ENCODE measurements around the gene HCFC1.

The HCFC1 gene

DNA sequence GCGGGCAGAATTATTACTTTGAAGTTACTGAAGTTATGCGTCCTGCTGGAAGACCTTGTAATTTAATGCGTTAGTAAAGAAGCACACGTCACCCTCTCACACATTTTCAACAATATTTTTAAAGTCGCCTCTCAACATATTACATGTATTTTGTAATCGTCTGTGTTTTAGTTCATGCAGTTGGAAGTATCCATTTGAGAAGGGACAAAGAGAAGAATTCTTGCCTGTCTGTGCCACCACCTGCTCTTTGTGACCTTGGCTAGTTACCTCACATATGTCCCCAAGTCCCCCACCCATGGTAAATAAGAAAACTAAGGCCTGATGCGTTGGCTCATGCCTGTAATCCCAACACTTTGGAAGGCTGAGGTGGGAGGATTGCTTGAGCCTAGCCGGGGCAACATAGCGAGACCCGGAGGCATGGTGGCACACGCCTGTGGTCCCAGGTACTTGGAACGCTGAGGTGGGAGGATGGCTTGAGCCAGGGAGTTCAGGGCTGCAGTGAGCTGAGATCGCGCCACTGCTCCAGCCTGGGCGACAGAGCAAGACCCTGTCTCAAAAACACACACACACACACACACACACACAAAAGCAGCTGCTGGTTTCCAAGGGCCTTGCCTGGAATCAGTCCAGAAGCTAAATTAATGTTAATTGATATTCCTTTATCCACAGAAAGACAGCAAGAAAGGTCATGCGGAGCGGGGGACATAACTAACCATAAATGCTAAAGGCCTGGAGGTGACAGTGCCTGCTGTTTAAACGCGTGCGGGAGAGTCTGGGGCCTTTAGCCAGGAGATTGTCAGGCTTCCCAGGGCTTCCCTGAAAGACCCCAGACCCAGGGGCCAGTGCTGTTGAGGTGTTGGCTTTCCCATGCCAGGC lies 1.7 kb upstream of the HCFC1 start:
- no peak for DNase-seq (ENCODE audit: low read depth)

DNA sequence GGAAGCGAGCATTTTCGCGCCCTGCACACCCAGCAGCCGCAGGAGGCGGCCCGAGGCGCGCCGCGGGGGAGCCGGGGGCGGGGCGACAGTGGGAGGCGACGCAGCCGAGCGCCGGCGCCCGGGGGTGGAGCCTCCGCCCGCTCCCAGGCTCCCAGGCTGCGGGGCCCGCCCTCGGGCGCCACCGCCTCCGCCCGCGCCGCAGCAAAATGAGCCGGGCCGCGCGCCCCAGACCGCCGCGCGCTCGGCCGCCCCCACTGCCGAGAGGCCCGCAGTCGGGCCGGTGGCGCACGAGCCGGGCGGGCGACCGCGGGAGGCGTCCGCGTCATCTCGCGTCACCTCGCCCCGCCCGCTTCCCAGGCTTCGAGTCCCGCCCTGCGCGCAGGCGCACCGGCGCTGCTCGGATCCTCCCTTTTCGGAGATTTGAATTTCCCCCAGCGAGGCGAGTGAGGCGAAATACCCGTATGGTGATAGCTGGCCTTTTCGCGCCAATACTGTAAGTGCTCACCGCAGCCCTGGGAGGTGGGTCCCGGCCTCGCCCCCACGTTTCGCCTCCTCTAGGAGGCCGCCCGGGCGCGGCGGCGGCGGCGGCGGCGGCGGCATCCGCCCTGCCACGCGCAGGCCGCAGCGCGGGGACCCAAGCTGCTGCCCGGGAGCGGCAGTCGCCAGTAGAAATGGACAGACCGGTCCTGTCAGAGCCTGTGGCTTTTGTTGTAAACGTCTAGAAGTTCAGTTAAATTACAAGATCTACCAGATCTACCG lies 929 bp upstream of the HCFC1 start, which contains the start of gene TMEM187:
TSS of gene TMEM187 (plus strand) at position 387 of the 759 bp plus-strand sequence. CDS start 9,309 bp downstream, outside the sequence.
- DNase-seq (ENCODE audit: low read depth): peak; percentile 85

DNA sequence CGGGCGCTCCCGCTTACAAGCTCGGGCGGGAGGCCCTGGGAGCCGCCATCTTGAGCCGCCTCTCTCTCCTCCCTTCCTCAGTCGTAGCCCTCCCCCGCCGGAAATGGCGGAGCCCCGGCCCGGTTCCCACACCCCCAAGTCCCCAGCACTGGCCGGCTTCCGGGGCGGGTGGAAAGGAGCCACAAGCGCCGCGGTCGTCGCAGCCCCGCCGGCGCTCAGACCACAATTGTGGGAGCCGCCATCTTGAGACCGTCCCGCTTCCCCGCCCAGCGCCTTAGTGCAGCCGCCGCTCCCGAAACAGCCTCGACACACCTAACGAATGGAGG lies 531 bp downstream of the HCFC1 start:
- DNase-seq (ENCODE audit: low read depth): peak; percentile 88

DNA sequence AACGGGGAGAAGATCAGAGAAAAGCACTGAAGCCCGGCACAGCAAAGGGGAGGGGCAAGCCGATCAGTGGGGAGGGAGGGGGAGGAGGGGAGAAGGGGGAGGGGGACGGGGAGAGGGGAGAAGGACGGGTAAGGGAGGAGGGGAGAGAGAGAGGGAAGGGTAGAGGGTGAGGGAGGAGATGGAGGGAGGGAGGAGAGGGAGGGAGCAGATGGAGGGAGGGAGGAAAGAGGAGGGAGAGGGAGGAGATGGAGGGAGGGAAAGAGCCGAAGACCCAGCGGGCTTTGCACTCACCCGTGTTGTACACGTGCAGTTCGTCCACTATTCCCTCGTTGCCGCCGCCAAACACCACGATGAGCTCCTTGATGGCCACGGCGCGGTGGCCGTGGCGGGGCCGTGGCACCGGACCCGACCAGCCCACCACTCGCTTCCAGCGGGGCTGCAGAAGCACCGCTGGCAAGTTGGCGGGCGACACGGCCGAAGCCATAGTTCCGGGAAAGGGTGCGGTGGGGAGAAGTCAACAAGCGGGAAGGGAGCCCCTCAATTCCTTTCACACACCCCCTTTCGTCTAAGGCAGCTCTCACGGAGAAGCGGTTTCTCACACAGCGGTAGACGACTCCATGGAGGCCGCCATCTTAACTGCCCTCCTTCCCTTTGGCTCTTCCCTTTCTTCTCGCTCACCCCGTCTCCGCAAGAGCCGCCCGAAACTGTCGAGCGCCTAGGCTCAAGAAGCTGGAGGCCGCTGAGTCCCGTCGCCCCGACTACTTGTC lies 1.1 kb downstream of the HCFC1 start:
- DNase-seq (ENCODE audit: low read depth): no peak

DNA sequence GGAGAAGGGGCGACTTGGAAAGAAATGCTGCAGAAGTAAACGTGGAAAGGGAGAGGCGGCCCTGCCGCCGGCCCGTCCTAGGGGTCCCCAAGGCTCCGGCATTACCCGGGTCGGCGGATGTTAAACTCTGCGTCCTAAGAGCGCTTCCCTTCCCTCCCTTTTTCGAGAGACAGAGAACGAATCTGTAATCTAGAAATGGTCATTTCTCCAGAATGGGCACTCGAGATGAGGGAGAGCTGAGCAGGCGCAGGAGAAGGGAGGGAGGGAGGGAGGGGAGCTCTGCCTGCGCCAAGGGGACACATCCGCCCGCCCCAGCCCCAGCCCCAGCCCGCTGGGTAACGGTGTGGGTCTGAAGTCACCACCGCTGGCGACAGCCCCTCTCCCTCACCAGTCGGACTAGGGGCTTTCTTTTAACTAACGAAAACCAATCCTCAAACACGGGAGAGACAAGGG lies 1.7 kb downstream of the HCFC1 start:
- DNase-seq (ENCODE audit: low read depth): no peak

DNA sequence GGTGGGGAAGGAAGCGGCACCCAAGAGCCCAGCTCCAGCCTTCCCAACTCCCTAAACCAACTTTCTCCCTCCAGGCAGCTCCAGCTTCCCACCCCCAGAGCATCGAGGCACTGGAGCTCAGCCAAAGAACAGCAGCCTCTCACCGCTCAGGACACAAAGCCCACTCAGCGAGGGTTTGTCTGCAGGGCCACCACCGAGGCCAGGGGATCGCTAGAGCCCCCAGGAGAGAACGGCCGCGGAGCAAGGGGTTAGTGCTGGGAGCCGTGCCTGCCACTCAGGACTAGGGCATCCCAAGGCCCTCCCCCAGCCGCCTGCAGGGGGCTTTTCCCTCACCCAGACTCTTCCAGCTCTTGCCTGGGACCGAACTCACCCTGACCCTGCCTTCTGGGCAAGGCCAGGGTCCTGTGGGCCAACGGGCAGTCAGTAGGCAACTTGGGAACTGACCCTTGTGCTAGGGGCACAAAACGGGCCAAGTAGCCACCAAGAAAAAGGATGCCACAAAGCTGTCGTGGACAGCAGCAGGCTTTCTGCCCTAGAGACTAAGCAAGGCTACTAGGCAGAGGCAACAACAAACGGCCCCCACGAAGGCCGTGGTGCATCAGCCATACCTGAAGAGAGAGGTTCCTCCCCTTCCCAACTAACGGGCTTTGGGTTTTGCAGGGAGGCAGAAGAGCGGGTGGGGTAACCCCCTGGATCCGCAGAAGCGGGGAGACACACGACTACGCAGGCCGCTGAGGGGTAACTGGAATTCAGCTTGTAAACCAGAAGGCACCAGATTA lies 2.3 kb downstream of the HCFC1 start:
- no peak for DNase-seq (ENCODE audit: low read depth)

DNA sequence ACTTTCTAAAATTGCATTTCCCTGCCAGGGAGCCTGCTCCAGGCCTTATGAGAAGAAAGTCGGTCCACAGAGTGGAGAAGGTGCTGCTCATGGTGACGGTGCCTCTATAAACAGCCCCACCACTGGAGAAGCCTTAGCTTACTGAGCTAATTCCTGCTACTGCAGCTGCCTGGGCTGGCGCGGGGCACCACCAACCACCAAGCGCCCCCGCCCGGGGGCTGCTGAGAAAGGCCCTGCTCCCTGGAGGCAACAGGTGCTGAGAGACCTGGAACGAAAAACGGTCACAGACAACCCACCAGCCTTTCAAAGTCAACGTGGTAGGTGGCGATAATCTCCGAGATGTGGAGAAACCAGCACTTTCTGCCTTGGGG lies 2.9 kb downstream of the HCFC1 start:
- DNase-seq (ENCODE audit: low read depth): no peak

DNA sequence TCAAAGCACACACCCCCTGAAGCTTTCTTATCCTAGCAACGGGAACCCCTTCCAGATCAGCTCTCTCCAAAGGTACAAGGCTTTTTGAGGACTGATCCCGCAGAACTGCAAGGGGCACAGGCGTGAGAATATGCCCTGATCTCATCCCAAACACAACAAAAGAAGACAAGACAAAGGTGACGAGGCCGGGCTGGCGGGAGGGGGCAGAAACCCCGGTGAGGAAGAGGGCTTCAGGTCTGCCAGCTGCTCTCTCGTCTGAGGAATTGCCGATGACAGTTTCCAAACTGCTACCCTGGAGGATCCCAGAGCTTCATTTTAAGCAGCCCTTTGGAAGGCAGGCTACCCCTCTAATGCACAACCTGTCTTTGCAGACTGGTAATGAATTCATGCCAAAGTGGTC lies 3.4 kb downstream of the HCFC1 start:
- no peak for DNase-seq (ENCODE audit: low read depth)

DNA sequence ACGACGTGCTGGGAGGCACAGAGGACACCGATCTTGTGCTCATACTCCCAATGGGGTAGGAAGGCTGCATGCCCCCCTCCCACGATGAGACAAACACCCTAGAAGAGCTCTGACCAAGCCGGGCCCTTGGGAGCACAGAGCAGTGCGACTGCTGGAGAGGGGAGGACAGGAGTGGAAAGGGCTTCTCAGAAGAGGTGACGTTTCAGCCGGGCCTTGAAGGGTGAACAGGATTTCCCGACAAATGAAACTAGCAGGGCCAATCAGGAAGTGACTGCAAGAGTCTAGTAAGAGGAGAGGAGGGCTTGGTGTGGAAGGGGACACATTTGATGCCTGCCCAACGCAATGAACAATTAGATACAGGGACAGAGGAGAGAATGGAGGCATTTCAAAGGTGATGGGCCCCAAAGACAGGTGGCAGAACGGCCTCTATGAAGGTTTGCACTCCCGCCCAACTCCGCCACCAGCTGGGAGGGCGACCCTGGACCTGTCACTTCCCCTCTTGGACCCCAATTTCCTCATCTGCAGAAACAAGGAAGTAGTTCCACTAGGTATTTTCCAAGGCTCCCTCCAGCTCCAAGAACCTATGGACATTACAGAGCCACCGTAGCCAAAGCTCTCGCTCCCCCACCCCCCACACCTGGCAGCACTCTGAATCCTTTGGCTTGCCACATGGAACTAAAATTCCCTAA lies 3.9 kb downstream of the HCFC1 start:
- DNase-seq (ENCODE audit: low read depth): no peak

DNA sequence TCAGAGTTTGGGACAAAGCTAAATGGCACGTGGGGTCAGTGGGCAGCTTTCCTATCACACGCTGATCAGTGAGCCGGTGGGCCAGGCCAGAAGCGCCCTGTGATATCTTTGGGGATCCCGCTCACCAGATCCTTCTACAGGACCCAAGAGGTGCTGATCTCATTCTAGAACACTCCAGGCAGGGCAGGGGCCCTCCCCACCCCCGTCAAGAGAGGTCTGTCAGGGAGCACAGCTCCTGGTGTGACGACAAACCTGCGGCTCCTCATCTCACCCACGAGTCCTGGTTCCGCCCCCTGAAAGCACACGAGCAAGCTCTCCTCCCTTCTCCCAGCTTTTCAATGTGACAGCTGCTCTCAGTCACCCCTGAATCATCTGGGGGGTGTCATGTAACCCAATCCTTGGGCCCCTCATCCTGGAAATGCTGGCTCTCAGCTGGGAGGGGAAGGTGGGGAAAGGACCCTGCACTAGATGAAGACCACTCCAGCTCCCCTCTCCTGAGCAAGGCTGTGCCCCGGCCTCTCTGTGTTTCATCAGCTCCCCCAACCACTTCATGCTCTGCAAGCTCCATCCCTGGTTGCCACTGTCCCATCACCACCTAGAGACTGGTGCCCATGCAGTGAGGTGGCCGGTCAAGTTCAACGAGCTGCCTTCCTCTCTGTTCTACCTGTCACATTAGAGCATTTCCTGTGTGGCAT lies 4.6 kb downstream of the HCFC1 start:
- DNase-seq (ENCODE audit: low read depth): no peak

DNA sequence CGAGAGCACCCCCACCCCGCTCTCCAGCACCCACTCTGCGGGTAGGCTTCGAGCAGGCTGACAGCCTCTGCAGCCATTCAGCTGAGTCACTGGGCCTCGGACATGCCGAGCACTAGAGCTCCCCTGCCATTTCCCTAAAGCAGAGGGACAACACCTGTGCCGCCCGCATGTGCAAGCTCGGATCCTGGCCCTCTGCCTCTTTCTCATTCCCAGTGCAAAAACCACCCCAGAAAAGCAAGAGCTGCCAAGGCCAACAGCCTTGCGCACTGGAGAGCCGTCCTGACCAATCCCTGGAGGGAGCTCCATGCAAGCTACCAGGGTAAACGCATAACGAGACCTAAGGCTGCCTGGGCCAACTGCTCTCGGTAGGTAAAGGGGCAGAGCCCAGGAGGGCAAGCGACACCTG lies 5.3 kb downstream of the HCFC1 start:
- DNase-seq (ENCODE audit: low read depth): no peak

DNA sequence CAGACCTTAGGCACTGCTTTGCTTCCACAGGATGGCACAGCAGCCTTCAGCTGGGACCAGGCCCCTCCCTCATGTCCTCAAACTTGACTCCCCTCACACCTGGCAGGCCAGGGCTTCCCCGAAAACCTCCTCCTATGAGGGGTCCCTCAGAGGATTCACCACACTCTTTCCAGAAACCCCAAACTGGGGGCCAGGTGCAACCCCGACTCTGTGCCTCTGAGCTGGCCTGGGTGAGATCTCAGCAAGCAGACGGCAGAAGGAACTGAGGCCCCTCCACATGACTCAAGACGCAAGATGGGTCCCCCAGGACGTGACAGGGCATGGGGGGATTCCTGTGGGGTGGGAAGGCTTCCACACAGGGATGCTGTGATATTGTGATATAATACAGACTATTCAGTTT lies 6.2 kb downstream of the HCFC1 start:
- DNase-seq (ENCODE audit: low read depth): no peak

DNA sequence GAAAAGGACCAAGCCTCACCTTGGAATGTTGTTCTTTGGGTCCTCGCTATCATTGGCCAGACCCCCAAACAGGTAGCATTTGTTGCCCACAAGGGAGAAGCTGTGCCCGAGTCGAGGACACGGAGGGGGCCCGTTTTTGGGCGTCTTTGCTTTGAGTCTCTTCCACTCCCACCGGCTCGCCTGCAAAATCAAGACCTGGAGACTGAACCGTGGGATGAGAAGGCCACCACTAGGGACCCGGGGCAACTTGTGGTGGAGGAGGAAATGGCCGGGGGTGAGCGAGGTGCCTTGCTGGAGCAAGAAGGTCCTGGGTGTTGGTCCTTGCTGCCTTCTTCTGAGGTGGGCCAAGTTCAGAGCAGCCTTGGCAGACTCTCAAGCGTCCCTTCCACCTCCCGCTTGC lies 7.5 kb downstream of the HCFC1 start:
- DNase-seq (ENCODE audit: low read depth): no peak

DNA sequence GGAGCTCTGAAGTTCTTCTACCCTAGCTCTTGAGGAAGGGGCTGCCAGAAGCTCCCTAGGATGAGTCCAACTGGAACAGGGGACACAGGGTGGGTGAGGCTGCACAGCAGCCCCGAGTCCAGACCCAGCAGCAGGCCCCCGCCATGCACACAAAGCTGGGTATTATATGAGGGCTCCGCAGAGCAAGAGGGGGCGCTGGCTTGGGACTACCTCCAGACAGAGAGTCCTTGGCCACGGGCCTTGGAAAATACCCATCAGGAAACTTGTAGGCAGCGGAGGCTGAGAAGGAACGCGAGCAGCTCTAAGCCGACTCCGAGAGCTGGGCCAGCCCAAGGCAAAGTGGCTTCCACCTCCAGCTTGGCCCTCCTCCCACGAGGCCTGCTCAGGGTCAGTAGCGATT lies 8.1 kb downstream of the HCFC1 start:
- no peak for DNase-seq (ENCODE audit: low read depth)

DNA sequence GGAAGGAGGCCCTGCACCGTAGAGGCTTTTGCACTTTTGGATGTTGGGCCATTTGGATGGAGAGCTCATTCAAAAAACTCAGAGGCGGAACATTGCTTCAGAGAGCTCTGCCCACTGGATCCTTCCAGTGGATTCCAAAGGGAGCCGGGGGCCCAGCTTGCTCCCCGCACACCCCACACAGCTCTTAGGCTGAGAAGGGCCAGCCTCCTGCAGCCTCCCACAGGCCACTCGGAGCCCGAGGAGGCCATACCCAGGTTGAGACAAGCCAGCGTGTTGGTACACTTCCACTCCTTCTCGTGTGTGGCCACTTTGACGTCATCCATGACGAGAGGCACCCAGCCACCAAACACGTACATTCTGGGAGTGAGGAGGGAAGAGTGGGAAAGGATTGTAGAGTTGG lies 10.3 kb downstream of the HCFC1 start:
- no peak for DNase-seq (ENCODE audit: low read depth)

DNA sequence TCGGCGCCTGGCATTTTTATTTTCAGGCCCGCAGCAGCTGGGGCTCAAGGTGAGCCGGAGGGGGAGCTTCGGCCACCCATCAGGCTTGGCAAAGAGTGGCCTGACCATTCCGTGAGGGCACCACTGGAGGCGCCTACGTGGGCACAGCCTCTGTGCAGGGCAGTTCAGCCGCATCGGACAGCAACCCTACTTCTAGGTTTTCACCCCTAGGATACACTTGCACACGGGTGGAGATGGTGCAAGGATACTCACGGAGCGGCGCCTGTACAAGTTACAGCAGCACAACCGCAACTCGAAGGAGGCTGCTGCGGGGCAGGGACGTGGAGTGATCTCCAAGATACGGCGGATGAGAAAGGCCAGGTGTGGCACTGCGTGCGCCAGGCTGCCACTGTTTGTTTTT lies 10.8 kb downstream of the HCFC1 start:
- no peak for DNase-seq (ENCODE audit: low read depth)

DNA sequence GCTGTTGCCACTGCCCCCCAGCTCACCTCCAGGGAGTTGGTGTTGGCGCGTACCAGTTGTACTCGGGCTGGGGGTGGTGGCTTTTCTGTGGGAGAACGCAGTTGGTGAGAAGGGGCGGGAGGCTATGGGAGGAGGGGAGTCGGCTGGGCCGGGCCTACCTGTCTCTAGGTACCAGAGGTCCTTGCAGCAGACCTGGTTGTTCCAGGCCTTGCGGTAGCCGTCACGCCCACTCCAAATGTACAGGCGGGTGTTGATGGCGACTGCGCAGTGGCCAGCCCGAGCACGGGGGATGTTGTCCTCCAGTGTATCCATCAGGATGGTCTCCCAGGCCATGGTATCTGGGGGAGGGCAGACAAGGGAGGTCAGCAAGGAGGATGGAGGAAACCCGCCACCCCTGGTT lies 11.5 kb downstream of the HCFC1 start:
- no peak for DNase-seq (ENCODE audit: low read depth)

DNA sequence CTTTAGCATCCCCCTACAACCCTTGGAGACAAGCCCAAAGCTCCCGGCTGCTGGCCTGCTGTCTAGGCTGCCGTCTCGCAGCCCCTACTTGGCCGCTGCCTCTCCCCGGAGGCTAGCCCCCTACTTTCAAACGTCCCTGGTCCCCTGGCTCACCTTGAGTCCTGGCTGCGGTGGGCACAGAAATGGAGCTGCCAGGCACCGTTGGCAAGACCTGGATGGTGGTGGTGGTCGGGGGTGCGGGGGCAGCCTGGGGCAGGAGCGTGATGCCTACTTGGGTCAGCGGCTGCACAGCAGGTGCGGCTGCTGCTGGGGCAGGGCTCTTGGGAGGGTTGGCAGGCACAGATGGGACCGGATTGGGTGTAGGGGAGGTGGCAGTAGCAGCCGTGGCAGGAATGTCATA lies 12.0 kb downstream of the HCFC1 start:
- no peak for DNase-seq (ENCODE audit: low read depth)

DNA sequence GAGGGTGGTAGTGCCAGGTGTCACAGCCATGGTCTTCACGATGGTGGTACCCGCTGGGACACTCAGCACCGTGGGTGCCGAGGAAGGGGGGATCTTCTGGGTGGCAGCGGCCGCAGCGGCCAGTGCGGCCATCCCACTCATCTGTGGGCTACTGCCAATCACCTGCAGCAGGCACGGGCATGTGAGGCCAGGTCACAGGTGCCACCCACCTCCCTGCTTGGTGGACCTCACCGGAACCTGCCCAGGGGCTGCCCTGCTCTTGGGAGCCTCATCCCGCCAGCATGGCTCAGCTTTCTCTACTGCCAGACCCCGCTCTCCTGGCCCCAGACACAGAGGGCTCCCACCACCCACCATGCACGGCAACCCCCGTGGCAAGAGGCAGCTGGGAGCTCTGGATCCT lies 13.0 kb downstream of the HCFC1 start:
- no peak for DNase-seq (ENCODE audit: low read depth)

DNA sequence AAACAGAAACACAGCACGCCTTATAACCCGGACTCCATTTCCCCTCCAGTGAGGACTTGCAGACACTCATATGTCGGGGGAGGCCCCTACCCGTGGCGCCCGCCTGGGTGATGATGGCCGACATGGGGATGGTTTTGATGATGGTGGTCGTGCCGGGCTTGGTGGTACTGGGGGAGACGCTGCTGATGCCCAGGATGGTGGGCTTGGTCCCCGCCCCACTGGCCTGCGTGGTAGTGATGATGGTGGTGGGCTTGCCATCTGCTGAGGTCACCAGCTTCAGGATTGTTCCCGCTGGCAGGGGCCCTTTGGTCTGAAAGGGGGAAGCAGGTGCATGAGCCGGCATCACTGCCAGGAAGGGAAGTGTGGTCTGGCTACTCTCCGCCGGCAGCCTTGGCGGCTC lies 14.4 kb downstream of the HCFC1 start:
- no peak for DNase-seq (ENCODE audit: low read depth)

Measured in activated gamma-delta T cell treated with anti-CD3 and anti-CD28 coated beads, Interleukin-2, amount 50 U/mL, for 16 hours (primary cell).